Fibroblast of pulmonary artery (primary cell): Measurements from ENCODE around the gene FSIP1.

ENCODE experiments used
- DNase-seq: peaks from one replicate; pipeline ENCODE4 v3.0.0-alpha.2; 2010; ENCODE audit warnings: low read depth
- H3K4me3 ChIP-seq: replicated peaks from 2 replicates; pipeline ENCODE4 v1.5.1; 2011; ENCODE audit warnings: low read depth, mild to moderate bottlenecking, control low read depth, low read length, moderate library complexity
- CTCF ChIP-seq: IDR thresholded peaks from 2 replicates; pipeline ENCODE4 v1.5.1; 2011; ENCODE audit warnings: mild to moderate bottlenecking, control low read depth, low read length, inconsistent platforms; ENCODE audit errors: missing control alignments

Gene FSIP1

GRCh38 chr15:39704235-39704634 lies 78.4 kb downstream of the FSIP1 start:
- H3K4me3 ChIP-seq: no peak overlapping the region
- TF ChIP-seq CTCF: no peak

GRCh38 chr15:39701988-39702387 lies 80.7 kb downstream of the FSIP1 start:
- DNase-seq: no peak
- no peak overlapping the region for H3K4me3 ChIP-seq
- no peak for TF ChIP-seq CTCF

More at GRCh38 chr15:39704235-39704634, 78.4 kb downstream of the FSIP1 start:
- DNase-seq: no peak

DNA sequence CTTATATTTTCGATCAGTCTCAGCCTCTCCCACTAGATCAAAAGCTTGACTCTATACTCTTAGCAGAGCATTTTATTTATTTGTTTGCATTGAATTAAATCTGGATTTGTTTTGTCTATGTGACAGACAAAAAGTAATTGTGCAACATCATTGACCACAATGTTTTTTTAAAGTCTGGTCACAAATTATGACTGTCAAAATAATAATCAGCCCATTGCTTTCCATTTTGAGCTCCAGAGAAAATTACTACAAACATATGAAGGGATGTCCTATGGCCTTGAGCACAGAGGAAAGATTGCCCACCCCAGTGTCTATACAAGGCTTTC lies 82.3 kb downstream of the FSIP1 start:
- DNase-seq: no peak
- no peak for TF ChIP-seq CTCF
- no peak overlapping the region for H3K4me3 ChIP-seq

DNA sequence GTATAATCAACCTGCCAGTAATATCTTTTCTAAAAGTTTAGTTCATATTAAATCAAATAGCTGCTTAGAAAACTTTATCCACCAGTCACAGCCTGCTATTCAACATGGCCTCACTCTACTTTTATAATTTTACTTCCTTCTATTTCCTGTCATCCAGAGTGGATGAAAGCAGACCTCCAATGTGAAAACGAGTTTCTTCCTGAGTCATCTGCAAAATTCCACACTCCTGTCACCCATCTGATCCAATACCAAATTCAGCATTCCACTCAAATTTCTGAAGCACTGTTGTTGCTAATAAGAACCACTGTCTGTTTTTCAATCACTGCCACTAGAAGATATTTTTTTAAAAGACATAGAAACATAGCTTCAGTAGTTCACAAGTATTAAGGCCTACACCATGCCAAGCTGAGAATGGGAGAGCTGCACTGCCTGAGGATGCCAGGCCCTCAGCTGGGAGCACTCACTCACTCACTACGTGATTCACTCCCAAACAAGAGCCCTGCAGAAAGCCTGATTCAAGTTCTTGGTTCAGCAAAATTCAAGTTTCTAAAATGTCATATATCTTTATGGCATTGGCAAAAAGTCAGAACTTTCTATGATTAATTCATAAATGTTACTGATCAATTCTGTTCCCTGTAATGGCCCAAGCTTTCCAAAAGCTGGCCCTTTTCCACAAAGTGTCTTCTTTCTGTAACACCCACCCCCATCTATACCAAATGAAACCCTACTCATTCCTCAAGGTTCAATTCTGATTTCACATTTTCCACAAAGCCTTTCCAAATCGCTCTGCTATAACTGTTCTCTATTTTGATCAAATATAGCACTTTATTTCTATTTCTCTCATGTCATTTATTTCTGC lies 82.9 kb downstream of the FSIP1 start:
- no peak for TF ChIP-seq CTCF

GRCh38 chr15:39698444-39699390 lies 83.9 kb downstream of the FSIP1 start:
- DNase-seq: peak; percentile 32

More for the DNA sequence above, 82.9 kb downstream of the FSIP1 start:
- no peak for DNase-seq
- H3K4me3 ChIP-seq: no peak overlapping the region

DNA sequence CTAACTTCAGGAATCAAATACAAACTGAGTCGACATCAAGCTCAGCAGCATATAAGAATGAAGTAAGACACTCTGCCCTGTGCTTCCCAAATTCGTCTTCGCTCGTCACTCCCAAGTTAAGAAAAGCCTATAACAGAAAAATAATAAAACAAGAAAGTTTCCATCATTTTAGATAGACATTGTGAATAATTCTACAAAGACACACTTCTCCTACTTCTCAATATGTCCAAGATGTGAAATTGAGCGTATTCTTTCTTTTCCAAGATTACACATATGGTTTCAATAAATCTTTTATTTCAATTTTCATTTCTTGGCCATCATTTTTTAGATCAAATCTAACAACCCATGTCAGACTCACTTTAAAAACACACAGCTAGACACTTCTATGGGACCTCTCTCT lies 85.1 kb downstream of the FSIP1 start:
- TF ChIP-seq CTCF: no peak
- H3K4me3 ChIP-seq: no peak overlapping the region
- no peak for DNase-seq

More at GRCh38 chr15:39698444-39699390, 83.9 kb downstream of the FSIP1 start:
- no peak overlapping the region for H3K4me3 ChIP-seq
- no peak for TF ChIP-seq CTCF
